ENCODE results near the gene LMBR1L.
A peak's percentile ranks its signal among the peaks of the same experiment; 100 is the strongest.

Gene LMBR1L

GRCh38 chr12:49060237-49061156, 50.1 kb downstream of the LMBR1L start, which contains the start of gene KMT2D:
KMT2D (minus strand) TSS chr12:49060794; CDS start chr12:49055324, 5,470 bp downstream.
- peak; percentile 99 for TF ChIP-seq MAX (IDR thresholded peaks at IDR 0.05)
- peak; percentile 60; the same call in 1 of the 2 replicates for TF ChIP-seq TEAD4 (IDR thresholded peaks at IDR 0.05)
- peak; percentile 96; the same call in 1 of the 2 replicates for TF ChIP-seq ZBTB7A (IDR thresholded peaks at IDR 0.05; ENCODE audit: low read depth)
- peak; percentile 60 for TF ChIP-seq NFIC (IDR thresholded peaks at IDR 0.05)
- peak; percentile 81 for TF ChIP-seq USF1 (IDR thresholded peaks at IDR 0.05)
- TF ChIP-seq RAD21 (IDR thresholded peaks at IDR 0.05; ENCODE audit: low read depth) = no peak
- no peak for TF ChIP-seq REST (IDR thresholded peaks at IDR 0.05; ENCODE audit: low read depth)
- TF ChIP-seq EP300 (IDR thresholded peaks at IDR 0.05; ENCODE audit: borderline replicate concordance) = peak; percentile 73
- TF ChIP-seq TCF12 (IDR thresholded peaks at IDR 0.05; ENCODE audit: low read depth) = peak; percentile 88
- TF ChIP-seq CEBPB (IDR thresholded peaks at IDR 0.05) = peak; percentile 48; the same call in 1 of the 2 replicates
- TF ChIP-seq FOXM1 (IDR thresholded peaks at IDR 0.05; ENCODE audit: borderline replicate concordance, low read depth) = peak; percentile 62
- TF ChIP-seq YY1 (IDR thresholded peaks at IDR 0.05; ENCODE audit: low read depth) = peak; percentile 92
- TF ChIP-seq CREB1 (IDR thresholded peaks at IDR 0.05; ENCODE audit: low read depth) = peak; percentile 88
- TF ChIP-seq EGR1 (IDR thresholded peaks at IDR 0.05) = peak; percentile 43
- peak; percentile 99 for TF ChIP-seq TAF1 (IDR thresholded peaks at IDR 0.05; ENCODE audit: low read depth)

- 0 out of 2 replicates have a peak, but pooled peaks have one; percentile 3 for TF ChIP-seq EGR1 (IDR thresholded peaks at IDR 0.05)
- TF ChIP-seq ZBTB7A (IDR thresholded peaks at IDR 0.05; ENCODE audit: low read depth) = peak; percentile 70; the same call in 1 of the 2 replicates
- no peak for TF ChIP-seq YY1 (IDR thresholded peaks at IDR 0.05; ENCODE audit: low read depth)
- peak; percentile 32; the same call in 1 of the 2 replicates for TF ChIP-seq TAF1 (IDR thresholded peaks at IDR 0.05; ENCODE audit: low read depth)
- TF ChIP-seq REST (IDR thresholded peaks at IDR 0.05; ENCODE audit: low read depth) = no peak
- no peak for TF ChIP-seq TCF12 (IDR thresholded peaks at IDR 0.05; ENCODE audit: low read depth)
- no peak for TF ChIP-seq NFIC (IDR thresholded peaks at IDR 0.05)
- no peak for TF ChIP-seq CEBPB (IDR thresholded peaks at IDR 0.05)
Measured at GRCh38 chr12:49059299-49060171, 51.1 kb downstream of the LMBR1L start.

- TF ChIP-seq CREB1 (IDR thresholded peaks at IDR 0.05; ENCODE audit: low read depth) = no peak
- TF ChIP-seq USF1 (IDR thresholded peaks at IDR 0.05) = no peak
- no peak for TF ChIP-seq REST (IDR thresholded peaks at IDR 0.05; ENCODE audit: low read depth)
- TF ChIP-seq MAX (IDR thresholded peaks at IDR 0.05) = no peak
- TF ChIP-seq RAD21 (IDR thresholded peaks at IDR 0.05; ENCODE audit: low read depth) = no peak
Measured at GRCh38 chr12:49059045-49059298, 51.7 kb downstream of the LMBR1L start.

Data from Ishikawa (cell line).